PC-9 (cell line): ENCODE measurements around the gene KEAP1. TPM values are rescaled to one million over a fixed set of nuclear protein-coding genes. Genes with fewer than 3 reads are reported as not detected.

Source experiments
- Bru-seq: library from RNA; stranded (reverse); fragments of 400-500 nt; gene quantifications from one replicate; lab custom pipeline; 2021; lab: Mats Ljungman, UMichigan
- BruChase-seq, 2 experiments: library from RNA; stranded (reverse); fragments of 400-500 nt; gene quantifications; one replicate each; lab custom pipeline; 2021; lab: Mats Ljungman, UMichigan
- BruUV-seq: library from RNA; stranded (reverse); fragments of 400-500 nt; replicated peaks from 2 replicates; lab custom pipeline; 2021; lab: Mats Ljungman, UMichigan
- CTCF ChIA-PET: fragments of 300-600 bp; sonication (Branson Sonifier 250); formaldehyde crosslinking; loops from one replicate; lab custom pipeline; 2022; ENCODE audit warnings: antibody characterized with exemption; lab: Charles Lee
- POLR2A ChIA-PET: fragments of 300-600 bp; sonication (Branson Sonifier 250); formaldehyde crosslinking; loops from one replicate; lab custom pipeline; 2022; ENCODE audit warnings: antibody characterized with exemption; ENCODE audit not compliant: unreplicated experiment; lab: Charles Lee
- DNase-seq, 2 experiments: peaks; one replicate each; pipeline versions ENCODE4 v3.0.0 to v3.0.0-alpha.2; 2015 to 2022; ENCODE audit warnings: mixed read lengths in 1 of 2
- H2AFZ ChIP-seq: fragments of 200-600 bp; sonication (generic); 2 replicates; pipeline ENCODE4 v1.8.1; 2017; ENCODE audit warnings: antibody characterized with exemption
- H3F3A ChIP-seq: fragments of 200-600 bp; sonication (generic); 2 replicates; pipeline ENCODE4 v1.8.1; 2017; ENCODE audit warnings: antibody characterized with exemption, mild to moderate bottlenecking, low read depth; ENCODE audit not compliant: insufficient read depth
- H3K27ac ChIP-seq: fragments of 200-600 bp; sonication (generic); 2 replicates; pipeline ENCODE4 v1.6.1; 2016; ENCODE audit warnings: mixed run types
- H3K27me3 ChIP-seq: fragments of 200-600 bp; sonication (generic); 2 replicates; pipeline ENCODE4 v1.6.1; 2016; ENCODE audit warnings: low read depth, mixed run types; ENCODE audit not compliant: insufficient read depth
- H3K36me3 ChIP-seq: fragments of 200-600 bp; sonication (generic); 2 replicates; pipeline ENCODE4 v1.6.1; 2016; ENCODE audit warnings: low read depth, mixed run types
- H3K4me1 ChIP-seq: fragments of 200-600 bp; sonication (generic); replicated peaks from 2 replicates; pipeline ENCODE4 v1.6.1; 2016; ENCODE audit warnings: mixed run types; ENCODE audit not compliant: insufficient read depth
- H3K4me2 ChIP-seq: fragments of 200-600 bp; sonication (generic); 2 replicates; pipeline ENCODE4 v1.6.1; 2017; ENCODE audit warnings: mixed run types
- H3K4me3 ChIP-seq: fragments of 200-600 bp; sonication (generic); 2 replicates; pipeline ENCODE4 v1.6.1; 2016; ENCODE audit warnings: mixed run types
- H3K79me2 ChIP-seq: fragments of 200-600 bp; sonication (generic); 2 replicates; pipeline ENCODE4 v1.6.1; 2017; ENCODE audit warnings: low read depth, mixed run types
- H3K9me2 ChIP-seq: fragments of 200-600 bp; sonication (generic); 2 replicates; pipeline ENCODE4 v1.8.1; 2017; ENCODE audit warnings: mild to moderate bottlenecking; ENCODE audit not compliant: insufficient read depth
- H3K9me3 ChIP-seq: fragments of 200-600 bp; sonication (generic); 2 replicates; pipeline ENCODE4 v1.8.1; 2016; ENCODE audit warnings: low read depth; ENCODE audit not compliant: insufficient read depth
- H4K20me1 ChIP-seq: fragments of 200-600 bp; sonication (generic); 2 replicates; pipeline ENCODE4 v1.8.1; 2017; ENCODE audit not compliant: insufficient read depth
- EZH2 ChIP-seq: fragments of 200-600 bp; sonication (generic); IDR thresholded peaks from 2 replicates; pipeline ENCODE4 v1.8.0; 2017; ENCODE audit warnings: antibody characterized with exemption, low read depth
- intact Hi-C: fragments of 100-400 bp; cut with micrococcal nuclease; formaldehyde crosslinking; loops from one replicate; pipeline ENCODE4 v1.10.0; 2022; ENCODE audit not compliant: unreplicated experiment
- long read RNA-seq: library from polyadenylated mRNA; stranded (forward); transcript quantifications from one replicate; pipeline ENCODE4 v2.0.0, GENCODE V29; 2022
- total RNA-seq: library from RNA; stranded (reverse); gene quantifications from 2 replicates; pipeline ENCODE4 v1.2.3, GENCODE V29; 2021
- TF ChIP-seq, protein P1 (sequence below): fragments of 200-600 bp; sonication (generic); conservative IDR thresholded peaks from 2 replicates; pipeline ENCODE4 v1.6.1; 2017; ENCODE audit warnings: mixed run types, antibody characterized with exemption, mild to moderate bottlenecking, moderate library complexity

The KEAP1 gene
- total RNA-seq (154 and 170 TPM in 2 replicates), Bru-seq, nascent RNA (percentile 85 among the genes with signal in this experiment), BruChase-seq, experiment 1, labeled RNA remaining after a 2-hour chase (percentile 80 among the genes with signal in this experiment), BruChase-seq, experiment 2, labeled RNA remaining after a 6-hour chase (percentile 94 among the genes with signal in this experiment)
- long read RNA-seq, transcript KEAP1-201 (6 exons, 2,955 nt), result minor isoform, 51 of 306 reads
- long read RNA-seq, transcript KEAP1-202 (6 exons, 2,648 nt), result major isoform, 132 of 306 reads
- long read RNA-seq, partial matches to known transcripts, result 59 of 306 reads
- long read RNA-seq, other reads (novel, unspliced or antisense), result 62 of 306 reads

GRCh38 chr19:10503002-10503789, at the start of gene KEAP1:
Gene KEAP1 (minus strand): TSS chr19:10503356. CDS start chr19:10500033, 3,323 bp downstream.
- no peaks in the 10 kb centered on the region for H3K9me3 ChIP-seq
- no peak for TF ChIP-seq EZH2
- TF ChIP-seq, protein P1, sequence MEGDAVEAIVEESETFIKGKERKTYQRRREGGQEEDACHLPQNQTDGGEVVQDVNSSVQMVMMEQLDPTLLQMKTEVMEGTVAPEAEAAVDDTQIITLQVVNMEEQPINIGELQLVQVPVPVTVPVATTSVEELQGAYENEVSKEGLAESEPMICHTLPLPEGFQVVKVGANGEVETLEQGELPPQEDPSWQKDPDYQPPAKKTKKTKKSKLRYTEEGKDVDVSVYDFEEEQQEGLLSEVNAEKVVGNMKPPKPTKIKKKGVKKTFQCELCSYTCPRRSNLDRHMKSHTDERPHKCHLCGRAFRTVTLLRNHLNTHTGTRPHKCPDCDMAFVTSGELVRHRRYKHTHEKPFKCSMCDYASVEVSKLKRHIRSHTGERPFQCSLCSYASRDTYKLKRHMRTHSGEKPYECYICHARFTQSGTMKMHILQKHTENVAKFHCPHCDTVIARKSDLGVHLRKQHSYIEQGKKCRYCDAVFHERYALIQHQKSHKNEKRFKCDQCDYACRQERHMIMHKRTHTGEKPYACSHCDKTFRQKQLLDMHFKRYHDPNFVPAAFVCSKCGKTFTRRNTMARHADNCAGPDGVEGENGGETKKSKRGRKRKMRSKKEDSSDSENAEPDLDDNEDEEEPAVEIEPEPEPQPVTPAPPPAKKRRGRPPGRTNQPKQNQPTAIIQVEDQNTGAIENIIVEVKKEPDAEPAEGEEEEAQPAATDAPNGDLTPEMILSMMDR, result no peak
- H3K9me2 ChIP-seq, result no peaks in the 10 kb centered on the region
- ChIA-PET POLR2A (interaction anchor here (0.7 kb wide), 1 partner anchor 50 kb away, joined by 3 read pairs; no protein-coding TSS in a partner anchor), CTCF (interaction anchor here (0.6 kb wide), 2 partner anchors 14 to 152 kb away, joined by 6 to 11 read pairs; no protein-coding TSS in a partner anchor)
- H3K36me3 ChIP-seq, result peaks cover 14% of the 10 kb centered on the region
- H4K20me1 ChIP-seq, result peaks cover 22% of the 10 kb centered on the region
- peak in 1 of 2 experiments; percentile 46 for DNase-seq
- intact Hi-C loops, result loop anchor here (5.0 kb wide), 1 partner anchor 39 kb away; the partner anchor contains the start of gene ATG4D
- H3F3A ChIP-seq, result peaks cover 47% of the 10 kb centered on the region; the same call in 1 of the 2 replicates
- peak within 1 kb of the TSS; percentile 89 for H3K4me2 ChIP-seq
- peaks cover 45% of the 10 kb centered on the region for H3K79me2 ChIP-seq
- no peaks in the 10 kb centered on the region for H3K27me3 ChIP-seq
- peak within 1 kb of the TSS; percentile 85 for H2AFZ ChIP-seq
- BruUV-seq, result no TSS peak
- H3K4me1 ChIP-seq, result peaks cover 16% of the 10 kb centered on the region
- H3K27ac ChIP-seq, result peak within 1 kb of the TSS; percentile 94
- peak within 1 kb of the TSS; percentile 82 for H3K4me3 ChIP-seq

DNA sequence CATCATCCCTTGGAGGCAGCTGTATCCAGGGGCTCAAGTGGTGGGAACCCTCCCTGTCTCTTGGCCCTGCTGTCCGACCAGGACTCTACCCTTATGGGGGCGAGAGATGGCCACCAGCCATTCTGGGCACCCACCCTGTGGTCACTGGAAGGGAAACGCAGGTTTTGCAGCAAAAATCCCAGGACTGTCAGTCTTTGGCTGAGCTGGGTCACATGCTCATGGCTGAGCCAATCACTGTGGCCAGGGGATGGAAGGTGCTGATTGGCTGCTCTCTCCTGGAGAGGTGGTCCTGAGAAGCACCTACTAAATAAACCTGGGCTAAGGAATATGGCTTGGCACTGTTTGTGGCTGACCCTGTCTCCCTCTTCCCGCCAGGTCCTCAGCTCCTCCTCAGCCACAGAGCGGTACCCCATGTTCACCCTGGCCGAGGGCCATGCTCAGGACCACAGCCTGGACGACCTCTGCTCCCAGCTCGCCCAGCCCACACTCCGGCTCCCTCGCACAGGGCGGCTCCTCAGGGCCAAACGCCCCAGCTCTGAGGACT, 49.4 kb upstream of the KEAP1 start:
- ChIA-PET CTCF (interaction anchor here (0.6 to 1.1 kb wide), 3 partner anchors 19 to 80 kb away, joined by 3 to 6 read pairs (median 4); no protein-coding TSS in a partner anchor), POLR2A (interaction anchor here (0.6 kb wide), 1 partner anchor 49 kb away, joined by 3 read pairs; the partner anchor contains the start of gene KEAP1)
- no peak overlapping the region for H3K4me2 ChIP-seq
- H3F3A ChIP-seq, result peaks cover 44% of the 10 kb centered on the region
- H3K36me3 ChIP-seq, result peaks cover 20% of the 10 kb centered on the region
- H3K27me3 ChIP-seq, result no peaks in the 10 kb centered on the region
- DNase-seq, result no peak
- no peaks in the 10 kb centered on the region for H3K9me2 ChIP-seq
- no peaks in the 10 kb centered on the region for H3K4me1 ChIP-seq
- intact Hi-C loops, result no loop called here
- H3K79me2 ChIP-seq, result no peaks in the 10 kb centered on the region
- H3K4me3 ChIP-seq, result no peak overlapping the region
- H4K20me1 ChIP-seq, result no peaks in the 10 kb centered on the region; the same call in none of the 2 replicates
- TF ChIP-seq, protein P1, result no peak
- TF ChIP-seq EZH2, result no peak
- H2AFZ ChIP-seq, result no peak overlapping the region
- H3K27ac ChIP-seq, result no peak overlapping the region
- no TSS peak for BruUV-seq
- H3K9me3 ChIP-seq, result no peaks in the 10 kb centered on the region
